ENCODE results near the gene LAPTM5.

LAPTM5 gene

DNA sequence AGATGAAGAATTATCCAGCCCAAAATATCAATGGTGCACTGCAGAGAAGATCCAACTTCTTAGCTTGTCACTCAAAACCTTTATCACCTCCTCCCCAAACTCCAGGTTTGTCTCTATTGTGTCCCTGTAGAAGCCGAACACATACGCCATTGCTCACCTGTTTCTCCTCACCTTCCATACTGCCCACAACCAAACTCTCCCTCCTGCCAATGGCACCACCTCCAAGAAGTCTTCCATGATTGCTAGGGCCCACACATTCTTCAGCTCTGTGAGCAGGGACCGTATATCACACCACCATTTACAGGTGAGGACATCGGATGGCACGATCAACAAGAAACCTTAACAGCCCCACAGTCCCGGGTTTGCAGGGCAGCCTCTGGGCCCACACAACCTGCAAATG, 2.2 kb downstream of the LAPTM5 start:
- DNase-seq = no peak

DNA sequence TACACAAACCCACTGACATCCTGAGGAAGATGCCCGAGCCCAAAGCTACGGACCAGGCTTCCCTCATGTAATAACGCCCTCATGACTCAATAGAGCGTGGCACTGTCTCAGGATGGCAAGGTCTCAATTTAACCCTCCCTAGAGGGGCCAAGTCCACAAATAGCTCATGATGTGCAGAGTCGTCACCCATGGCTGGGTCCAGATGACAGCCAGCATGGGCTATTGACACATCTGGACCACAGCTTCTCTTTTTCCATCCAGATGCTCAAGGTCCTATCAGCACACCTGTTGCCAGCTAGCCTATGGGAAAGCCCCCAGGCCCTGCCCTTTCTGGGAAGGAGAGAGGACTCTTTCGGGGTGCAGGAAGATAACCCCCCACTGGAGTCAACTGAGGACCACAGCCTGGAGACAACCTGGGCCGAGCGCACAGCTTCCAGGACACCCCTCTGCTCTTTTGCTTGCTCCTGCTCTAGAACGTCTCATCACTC, 2.8 kb downstream of the LAPTM5 start:
- peak; percentile 86 to 95 (median 87) for DNase-seq

DNA sequence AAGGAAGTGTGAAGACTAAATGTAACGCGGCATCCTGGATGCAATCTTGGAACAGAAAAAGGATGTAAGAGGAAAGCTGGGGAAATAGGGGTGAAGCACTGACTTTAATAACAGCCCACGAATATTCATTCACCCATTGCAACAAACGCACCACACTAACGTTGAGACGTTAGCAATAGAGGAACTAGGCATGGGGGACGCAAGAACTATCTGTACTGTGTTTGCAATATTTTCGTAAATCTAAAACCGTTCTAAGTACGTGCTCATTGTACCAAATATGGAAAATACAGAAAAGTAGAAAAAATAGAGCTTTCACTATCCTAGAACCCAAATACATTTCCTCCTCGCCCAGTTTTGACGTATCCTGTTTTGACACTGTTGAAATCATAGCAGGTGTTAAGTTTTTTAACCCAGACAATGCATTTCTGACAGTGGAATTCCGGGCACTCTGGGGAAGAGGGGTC, 3.9 kb downstream of the LAPTM5 start:
- peak; percentile 64 to 85 (median 74) for DNase-seq

DNA sequence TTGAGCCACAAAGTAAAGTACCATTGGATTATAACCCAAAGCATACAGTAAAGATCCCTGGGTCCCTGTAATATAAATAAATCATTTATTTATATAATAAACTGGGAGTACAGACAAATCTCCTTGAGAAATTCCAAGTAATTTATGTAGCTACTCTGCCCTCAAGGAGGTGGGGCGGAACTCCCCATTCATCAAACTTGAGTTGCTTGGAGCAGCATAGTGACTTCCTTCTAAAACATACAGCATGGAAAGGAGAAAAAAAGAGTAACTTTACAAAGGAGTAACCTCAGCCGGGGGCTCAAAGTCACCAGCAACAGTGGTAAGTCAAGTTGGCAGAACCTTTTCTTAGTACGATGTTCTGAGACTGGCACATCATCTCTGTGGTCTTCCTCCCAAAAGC, 4.5 kb downstream of the LAPTM5 start:
- DNase-seq = peak in 2 of 4 experiments; percentile 22 to 29

DNA sequence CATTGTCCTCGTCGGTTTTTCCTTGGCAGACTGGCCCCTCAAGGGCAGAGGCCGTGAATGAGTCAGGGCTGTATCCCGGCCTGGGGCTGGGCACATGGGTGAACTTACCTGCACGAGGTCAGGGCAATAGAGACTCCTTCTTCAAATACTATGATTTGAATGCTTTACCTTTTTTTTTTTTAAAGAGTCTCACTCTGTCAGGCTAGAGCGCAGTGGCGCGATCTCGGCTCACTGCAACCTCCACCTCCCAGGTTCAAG, 5.0 kb downstream of the LAPTM5 start:
- no peak for DNase-seq

DNA sequence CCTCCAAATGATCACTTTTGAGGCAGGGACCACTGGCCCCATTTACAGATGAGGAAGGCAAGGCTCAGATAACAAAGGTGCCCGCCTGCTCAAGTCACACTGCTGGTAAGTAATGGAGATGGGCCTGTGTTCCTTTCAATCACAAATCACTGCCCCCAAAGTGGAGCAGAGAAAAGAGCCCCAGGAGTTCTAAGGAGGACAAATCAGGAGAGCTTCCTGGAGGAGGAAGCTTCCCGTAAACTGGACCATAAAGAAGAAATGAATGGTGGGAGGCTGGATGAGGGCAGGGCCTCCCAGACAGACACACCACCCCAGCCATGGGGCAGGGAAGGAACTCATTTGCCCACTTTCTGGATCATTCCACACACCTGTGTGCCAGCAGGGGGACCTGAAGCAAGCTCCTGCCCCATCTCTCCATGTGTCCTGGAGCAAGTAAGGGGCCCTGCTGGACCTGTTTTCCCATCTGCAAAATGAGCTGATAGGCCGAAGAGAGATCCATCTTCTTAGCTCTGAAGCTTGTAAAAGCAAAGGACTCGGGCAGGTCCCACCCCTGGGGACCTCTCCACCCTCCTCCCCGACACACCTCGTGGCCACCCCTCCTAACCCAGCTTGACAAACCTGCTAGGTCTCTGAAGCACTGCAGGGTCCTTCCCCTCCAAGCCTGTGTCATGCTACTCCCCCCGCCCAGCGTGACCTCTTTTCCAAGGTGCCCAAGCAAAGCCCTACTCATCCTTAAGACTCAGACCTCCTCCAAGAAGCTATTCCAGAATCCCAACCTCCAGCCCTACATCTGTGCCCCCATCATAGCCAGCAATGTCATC, 5.5 kb downstream of the LAPTM5 start:
- DNase-seq = peak in 1 of 4 experiments; percentile 1

DNA sequence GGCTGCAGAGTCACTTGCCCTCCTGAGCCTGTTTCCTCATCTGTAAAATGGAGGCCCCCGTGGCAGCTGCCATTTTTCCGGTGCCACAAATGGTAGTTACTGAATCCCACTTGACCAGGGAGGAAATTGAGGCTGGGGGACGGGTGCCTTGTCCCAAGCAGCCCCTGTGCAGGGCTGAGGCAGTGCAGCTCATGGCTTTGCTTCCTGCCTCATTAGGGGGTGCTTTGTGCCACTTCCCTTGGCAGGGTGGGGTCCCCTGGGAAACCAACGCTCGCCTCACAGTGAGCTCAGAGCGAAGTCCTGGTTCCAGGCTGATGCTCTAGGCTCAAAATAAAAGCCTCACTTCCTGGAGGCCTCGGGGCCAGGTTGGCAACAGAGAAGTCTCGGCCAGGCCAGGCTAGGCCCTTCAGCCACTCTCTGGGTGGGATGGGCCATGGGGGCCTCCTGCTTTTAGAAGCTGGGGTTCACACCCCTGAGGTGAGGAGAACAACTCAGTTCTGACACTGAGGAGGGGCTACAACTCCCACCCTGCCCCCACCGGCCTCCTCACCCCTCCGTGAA, 6.8 kb downstream of the LAPTM5 start:
- DNase-seq = peak in 1 of 4 experiments; percentile 3

DNA sequence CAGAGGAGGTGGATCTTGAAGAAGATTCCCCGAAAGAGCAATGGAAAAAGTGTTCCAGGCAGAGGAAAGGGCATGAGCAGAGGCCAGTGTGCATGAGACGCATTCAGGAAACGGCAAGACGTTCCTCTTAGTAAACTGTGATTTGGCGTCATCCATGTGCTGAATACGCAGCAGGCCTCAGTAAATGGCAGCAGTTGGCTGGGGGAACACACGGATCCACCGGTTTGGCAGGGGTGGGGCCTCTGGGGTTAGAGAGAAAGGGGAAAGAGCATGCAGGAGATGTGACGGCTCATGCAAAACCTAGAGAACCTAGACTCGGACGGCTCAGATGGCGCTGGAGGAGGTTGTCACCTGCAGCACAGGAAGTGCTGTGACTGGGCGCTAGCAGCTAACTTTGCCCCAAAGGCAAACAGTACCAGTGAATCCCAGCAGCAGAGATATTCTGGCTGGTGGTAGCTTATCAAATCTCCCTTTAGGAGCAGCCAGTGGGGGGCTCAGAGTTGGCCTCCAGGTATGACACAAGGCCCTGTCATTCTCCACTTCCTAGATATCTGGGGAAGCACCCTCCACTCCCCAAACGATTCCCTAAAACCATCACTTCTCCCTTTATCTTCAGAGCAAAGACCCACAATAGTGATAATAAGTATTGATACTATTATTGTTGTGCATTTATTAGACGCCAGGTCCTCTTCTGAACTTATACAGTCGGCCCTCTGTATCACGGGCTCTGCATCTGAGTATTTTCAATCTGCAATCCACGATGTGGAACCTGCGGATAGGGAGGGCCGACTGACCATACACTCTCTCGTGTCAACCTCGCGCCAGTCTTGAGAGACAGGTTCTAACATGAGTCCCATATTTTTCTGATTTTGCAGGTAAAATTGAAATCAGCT, 7.6 kb downstream of the LAPTM5 start:
- peak; percentile 69 to 79 (median 76) for DNase-seq

DNA sequence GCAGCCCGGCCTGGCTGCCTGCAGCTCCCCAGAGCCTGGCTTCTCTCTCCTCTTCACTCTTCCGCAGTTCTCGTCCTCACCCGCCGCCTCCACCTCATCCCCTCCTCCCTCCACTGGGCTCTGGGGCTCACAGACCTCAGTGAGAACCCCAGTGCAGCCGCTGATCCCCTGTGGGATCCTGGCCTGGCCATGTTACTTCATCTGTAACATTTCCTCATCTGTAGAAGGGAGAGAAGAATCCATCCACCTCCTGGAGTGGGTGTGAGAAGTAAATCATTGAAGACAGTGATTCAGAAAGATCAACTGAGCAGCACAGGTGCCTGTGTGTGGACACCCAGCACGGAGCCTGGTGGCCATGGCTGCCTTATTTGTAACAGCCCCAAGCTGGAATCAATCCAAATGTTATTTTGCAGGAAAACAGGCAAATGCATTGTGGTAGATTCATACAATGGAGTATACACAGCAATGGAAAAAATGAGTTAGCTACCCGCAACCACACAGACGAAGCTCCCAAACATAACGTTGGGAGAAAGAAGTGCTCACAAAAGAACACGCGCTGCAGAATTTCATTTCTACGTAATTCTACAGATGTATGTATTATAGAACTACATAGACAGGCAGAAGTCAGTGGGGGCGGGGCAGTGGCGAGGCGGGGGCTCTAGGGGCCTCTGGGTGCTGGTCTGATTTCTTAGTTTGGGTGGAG, 8.7 kb downstream of the LAPTM5 start:
- DNase-seq = peak in 3 of 4 experiments; percentile 43 to 61 (median 58)

DNA sequence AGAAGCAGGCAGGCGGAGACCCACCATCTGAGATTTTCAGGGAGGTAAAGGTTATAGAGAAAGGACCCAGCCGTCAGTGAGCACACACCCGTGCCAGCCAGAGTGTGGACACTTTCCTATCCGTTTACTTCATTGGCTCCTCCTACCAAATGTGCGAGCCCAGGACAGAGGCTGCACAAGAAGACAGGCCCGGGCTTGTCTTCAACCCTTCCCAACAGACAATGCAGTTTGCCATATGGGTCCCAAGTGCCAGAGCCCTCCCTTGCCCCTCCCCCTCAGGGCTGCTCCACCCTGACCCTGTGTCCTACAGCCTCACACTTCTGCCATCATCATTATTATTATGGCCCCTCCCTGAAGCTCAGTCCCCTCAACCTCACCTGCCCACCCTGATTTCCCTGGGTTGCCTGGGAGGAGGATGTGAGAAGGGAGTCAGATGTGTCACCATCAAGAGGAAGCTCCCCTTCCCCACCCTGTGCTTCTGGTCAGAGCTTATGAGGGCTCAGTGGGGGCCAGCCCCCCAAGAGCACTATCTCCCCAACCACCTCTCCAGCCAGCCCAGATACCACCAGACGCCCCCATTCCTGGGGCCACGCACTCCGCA, 9.4 kb downstream of the LAPTM5 start:
- peak in 3 of 4 experiments; percentile 33 to 53 (median 48) for DNase-seq

DNA sequence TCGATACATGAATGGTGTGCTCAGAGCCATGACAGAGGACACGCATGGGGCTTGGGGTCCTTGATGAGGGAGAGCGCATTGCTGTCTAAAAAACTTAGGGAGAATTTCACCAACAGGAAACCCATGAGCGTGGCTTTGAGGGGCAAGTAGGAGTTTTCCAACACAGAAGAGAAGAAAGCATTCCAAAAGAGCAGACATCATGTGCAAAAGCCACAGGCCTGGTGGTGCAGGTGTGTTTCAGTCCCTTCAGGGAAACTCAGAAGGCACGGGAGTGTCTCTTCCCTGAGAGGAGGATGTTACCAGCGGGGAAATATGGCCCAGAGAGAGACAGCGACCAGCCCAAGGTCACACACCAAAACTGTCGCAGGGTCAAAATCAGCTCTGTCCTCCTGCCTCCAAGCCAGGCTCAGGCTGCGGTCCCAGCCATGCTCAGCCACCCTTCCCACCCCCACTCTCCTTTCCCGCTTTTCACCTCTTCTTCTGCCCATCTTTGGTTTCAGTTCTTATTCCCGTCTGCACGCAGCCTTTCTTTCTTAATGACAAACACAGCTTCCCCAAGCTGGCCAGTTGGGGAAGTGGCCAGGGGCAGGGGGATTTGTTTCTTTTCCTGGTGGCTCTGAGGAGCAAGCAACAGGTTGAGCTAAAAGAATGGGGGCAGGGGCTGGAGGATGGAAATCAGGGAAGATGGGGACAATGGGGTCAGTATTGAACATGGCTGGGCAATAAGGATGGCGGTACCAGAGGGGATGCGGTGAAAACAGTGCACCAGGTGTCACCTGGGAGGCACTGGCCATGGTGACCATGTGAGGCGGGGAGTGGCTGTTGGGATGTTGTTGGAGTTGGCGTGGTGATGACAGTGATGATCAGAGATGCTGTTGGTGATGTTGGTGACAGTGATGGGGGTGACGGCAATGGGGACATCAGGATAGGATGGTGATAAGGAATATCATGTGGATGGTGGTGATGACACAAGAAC, 10.3 kb downstream of the LAPTM5 start:
- peak; percentile 55 to 81 (median 72) for DNase-seq

DNA sequence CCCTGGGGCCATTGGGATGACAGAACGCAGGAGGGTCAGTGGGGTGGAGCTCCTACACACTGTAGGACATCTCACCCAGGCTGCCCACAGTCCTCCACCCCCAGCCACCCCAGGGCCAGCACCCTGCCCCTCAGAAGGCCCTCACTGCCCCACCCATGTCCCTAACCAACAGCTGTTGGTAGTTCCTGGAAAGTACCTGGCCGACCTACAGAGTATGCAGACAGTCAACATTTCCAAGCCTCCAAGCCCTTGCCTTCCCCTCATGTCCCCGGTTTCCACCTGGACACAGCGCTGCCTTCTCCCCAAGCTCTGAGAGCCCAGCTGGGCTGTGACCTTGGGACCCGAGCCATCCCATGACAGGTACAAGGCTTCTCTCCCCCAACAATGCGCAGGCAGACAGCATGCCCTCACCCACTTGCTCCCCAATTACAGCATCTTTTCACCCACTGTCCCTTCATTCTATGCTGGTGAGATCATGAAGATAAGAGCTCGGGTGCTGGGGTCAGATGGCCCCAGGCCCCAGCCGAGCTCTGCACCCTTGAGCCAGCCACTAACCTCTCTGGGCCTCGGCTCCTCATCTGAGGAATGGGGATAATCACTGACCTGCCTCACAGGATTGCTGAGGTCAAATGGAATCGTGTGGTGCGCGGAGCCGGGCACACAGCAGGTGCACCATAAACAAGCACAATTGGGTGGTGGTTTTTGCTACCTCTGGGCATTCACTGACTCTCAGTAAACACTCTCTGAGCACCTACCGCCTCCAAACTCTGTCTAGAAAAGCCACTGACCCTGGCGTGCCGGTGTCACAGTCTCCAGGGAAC, 11.2 kb downstream of the LAPTM5 start:
- DNase-seq = no peak

DNA sequence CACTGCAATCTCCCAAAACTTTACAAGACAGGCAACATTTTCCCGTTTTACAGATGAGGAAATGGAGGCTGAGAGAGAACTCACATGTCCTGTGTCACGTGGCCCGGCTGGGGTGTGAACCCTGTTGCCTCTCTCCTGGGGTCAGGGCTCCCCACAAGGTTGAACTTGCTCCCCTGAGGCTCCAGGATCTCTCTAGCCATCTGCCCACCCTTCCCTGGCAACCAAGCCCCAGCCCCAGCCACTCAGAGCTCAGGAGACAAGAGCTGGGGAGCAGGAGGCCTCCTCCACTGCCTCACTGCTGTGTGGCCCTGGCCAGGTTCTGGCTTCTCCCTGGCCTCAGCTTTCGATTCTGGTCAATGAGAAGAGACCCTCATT, 11.8 kb downstream of the LAPTM5 start:
- DNase-seq = peak in 3 of 4 experiments; percentile 59 to 64 (median 59)

DNA sequence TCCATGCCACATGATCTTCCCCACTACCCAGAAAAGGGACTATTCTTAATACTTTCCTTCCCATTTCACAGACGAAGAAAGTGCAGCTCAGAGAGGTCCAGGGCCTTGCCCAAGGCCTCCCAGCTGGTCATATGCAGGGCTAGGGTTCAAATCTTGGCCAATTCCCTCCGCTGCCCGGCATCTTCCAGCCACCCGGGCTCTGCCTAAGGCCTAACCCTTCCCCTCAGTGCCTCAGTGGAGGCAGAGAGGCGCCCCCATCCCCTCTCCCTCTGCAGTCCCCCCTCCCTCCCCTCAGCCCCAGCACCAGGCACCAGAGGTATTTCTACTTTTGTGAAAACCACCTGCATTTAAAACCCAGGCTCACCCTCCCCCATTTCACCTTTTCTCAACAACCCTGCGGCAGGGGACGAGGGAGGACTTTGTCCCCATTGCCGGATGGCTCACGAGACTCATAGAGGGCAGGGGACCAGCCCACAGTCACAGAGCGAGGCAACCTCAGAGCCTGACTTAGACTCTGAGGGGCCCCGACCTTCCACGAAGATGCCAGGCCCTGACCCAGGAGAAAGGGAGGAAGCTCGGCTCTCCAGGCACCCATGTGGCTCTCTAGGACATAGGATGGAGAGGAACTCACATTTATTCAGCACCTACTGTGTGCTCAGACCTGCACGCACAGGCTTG, 12.3 kb downstream of the LAPTM5 start:
- no peak for DNase-seq

DNA sequence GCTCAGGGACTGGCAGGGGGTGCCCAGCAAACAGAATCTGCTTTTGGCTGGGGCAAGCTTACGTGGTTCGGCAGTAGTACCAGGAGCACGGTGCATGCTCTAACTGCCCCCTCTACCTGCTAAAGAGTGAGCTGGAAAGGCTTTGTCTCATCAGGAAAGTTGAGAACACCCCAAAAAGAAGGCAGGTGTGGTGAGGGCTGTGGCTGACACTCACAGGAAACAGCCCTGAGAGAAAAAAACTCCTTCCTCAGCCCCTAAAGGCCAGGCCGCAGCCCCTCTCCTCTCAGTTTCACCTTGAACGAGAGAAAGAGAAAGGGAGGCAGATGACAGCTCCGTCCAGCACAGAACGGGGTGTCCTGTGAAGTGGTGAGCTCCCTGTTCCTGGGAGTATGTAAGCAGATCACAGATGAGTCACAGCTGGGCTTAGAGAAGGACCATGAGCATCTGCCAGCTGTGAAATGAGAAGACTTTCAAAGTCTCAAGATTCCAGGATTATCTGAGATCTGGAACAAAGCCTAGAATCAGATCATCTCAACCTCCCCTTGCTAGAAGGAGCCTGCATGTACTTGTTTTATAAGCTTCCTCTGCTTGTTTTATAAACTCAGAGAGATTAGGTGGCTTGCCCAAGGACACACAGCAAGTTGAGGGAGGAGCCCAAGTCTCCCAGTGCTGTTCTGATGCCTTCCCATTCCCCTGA, 13.4 kb downstream of the LAPTM5 start:
- peak in 3 of 4 experiments; percentile 49 to 55 (median 54) for DNase-seq

DNA sequence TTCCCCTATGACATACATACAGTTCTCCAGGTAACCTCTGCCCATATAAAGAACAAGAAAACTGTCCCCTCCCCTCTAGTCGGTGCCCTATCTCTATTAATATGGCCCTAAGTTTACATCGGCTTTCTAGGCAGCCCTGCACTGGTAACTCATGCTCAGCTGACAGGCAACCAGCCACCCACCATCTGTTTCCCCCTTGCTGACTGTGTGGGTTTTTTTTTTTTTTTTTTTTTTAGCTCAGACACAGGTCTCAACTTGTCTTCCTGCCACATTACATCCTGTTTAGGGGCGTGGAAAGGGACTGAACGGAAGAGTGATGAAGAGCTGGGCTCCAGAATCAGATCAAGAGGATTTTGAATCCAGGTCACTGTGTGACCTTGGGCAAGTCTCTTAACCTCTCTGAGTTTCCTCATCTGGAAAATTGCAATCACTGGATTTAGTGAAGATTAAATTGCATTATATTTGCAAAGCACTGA, 14.0 kb downstream of the LAPTM5 start:
- peak; percentile 81 to 93 (median 88) for DNase-seq

DNA sequence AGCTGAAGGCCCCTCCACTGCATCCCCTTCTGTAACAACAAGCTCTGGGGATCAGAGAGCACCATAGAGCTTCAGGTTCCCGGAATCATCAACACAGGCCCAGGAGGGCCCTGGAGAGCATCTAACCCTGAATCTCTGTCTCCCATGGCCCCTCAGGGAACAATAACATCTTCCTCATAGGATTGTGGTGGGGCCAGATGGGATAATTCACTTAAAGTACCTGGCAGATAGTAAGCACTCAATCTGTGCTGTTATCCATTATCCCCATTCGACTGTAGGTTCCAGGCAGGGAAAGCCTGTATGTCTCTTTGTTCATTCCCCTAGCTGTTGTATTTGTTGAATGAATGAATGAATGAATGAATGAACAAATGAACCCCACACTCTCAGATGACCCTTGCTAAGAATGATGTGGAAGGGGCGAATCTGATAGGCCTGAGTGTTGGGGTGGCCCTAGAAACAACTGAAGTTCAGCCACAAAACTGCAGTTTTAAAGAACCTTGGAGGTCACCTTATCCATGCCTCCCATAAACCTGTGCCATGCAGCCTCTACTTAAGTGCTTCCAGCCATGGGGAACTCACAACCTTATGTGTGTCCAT, 14.5 kb downstream of the LAPTM5 start:
- DNase-seq = peak in 1 of 4 experiments; percentile 20

All from suppressor macrophage (primary cell).